Urinary bladder (tissue), 4 donors: ENCODE results near the gene NLGN3. TPM values are rescaled to one million over a fixed set of nuclear protein-coding genes. Genes with fewer than 3 reads are reported as not detected.

ENCODE experiments used
- DNase-seq: peaks from one replicate; pipeline ENCODE4 v3.0.0-alpha.2; 2015; ENCODE audit errors: extremely low spot score
- H3K27ac ChIP-seq: one replicate; pipeline ENCODE4 v1.5.1; 2013; ENCODE audit warnings: low read depth, mild to moderate bottlenecking, moderate library complexity
- H3K36me3 ChIP-seq: one replicate; pipeline ENCODE4 v1.6.1; 2013; ENCODE audit warnings: mild to moderate bottlenecking, moderate library complexity; ENCODE audit not compliant: insufficient read depth
- H3K4me1 ChIP-seq: one replicate; pipeline ENCODE4 v1.6.1; 2013; ENCODE audit warnings: mild to moderate bottlenecking, moderate library complexity; ENCODE audit not compliant: insufficient read depth
- H3K4me3 ChIP-seq: one replicate; pipeline ENCODE4 v1.5.1; 2013; ENCODE audit warnings: low read depth, low read length
- WGBS: extraction: QIAGEN DNeasy Blood & Tissue Kit; methylation state at CpG from one replicate; pipeline ENCODE4 v1.1.7; 2013; 5-methylcytosine and 5-hydroxymethylcytosine counted together
- polyA plus RNA-seq: library from polyadenylated mRNA; stranded (reverse); fragments of 200-250 nt; gene quantifications from one replicate; pipeline ENCODE4 v1.2.3, GENCODE V29; 2013
- total RNA-seq: library from RNA; depleted of rRNA; stranded (reverse); fragments of >200 nt; gene quantifications from one replicate; pipeline ENCODE4 v1.2.3, GENCODE V29; 2014
- donor health status: healthy with polysubstance abuse.
- donor health status: healthy.

The NLGN3 gene
- total and polyA plus RNA-seq, 2 donors = 1.8 to 3.1 TPM

- Histone ChIP-seq H3K4me1 (no peaks in the 10 kb centered on the region), H3K27ac (no peak overlapping the region), H3K36me3 (no peaks in the 10 kb centered on the region), H3K4me3 (no peak overlapping the region)
- DNase-seq = no peak
- 87% methylated on average over 4 of the region's 4 CpGs for WGBS
Measured at GRCh38 chrX:71184803-71185495, 40.3 kb downstream of the NLGN3 start.

- Histone ChIP-seq H3K4me1 (no peaks in the 10 kb centered on the region), H3K27ac (no peak overlapping the region), H3K36me3 (no peaks in the 10 kb centered on the region), H3K4me3 (no peak overlapping the region)
- DNase-seq = no peak
Measured at GRCh38 chrX:71191248-71191647, 46.6 kb downstream of the NLGN3 start.

- no peak for DNase-seq
- no peak overlapping the region for H3K4me3 ChIP-seq
- H3K27ac ChIP-seq = no peak overlapping the region
- no peaks in the 10 kb centered on the region for H3K4me1 ChIP-seq
- H3K36me3 ChIP-seq = no peaks in the 10 kb centered on the region
- 57% methylated on average over 4 of the region's 4 CpGs for WGBS
Measured at GRCh38 chrX:71195964-71196649, 51.5 kb downstream of the NLGN3 start.

GRCh38 chrX:71198066-71198465 is 53.4 kb downstream of the NLGN3 start:
- H3K36me3 ChIP-seq = no peaks in the 10 kb centered on the region
- no peak for DNase-seq
- no peak overlapping the region for H3K27ac ChIP-seq
- WGBS = 60% methylated on average over 3 of the region's 3 CpGs
- H3K4me3 ChIP-seq = no peak overlapping the region
- no peaks in the 10 kb centered on the region for H3K4me1 ChIP-seq

GRCh38 chrX:71199252-71200008 is 54.8 kb downstream of the NLGN3 start:
- DNase-seq = no peak
- Histone ChIP-seq H3K36me3 (no peaks in the 10 kb centered on the region), H3K4me3 (no peak overlapping the region), H3K27ac (no peak overlapping the region), H3K4me1 (no peaks in the 10 kb centered on the region)
- WGBS = 89% methylated on average over 7 of the region's 7 CpGs

- Histone ChIP-seq H3K4me1 (no peaks in the 10 kb centered on the region), H3K4me3 (no peak overlapping the region), H3K36me3 (no peaks in the 10 kb centered on the region), H3K27ac (no peak overlapping the region)
- 54% methylated on average over 3 of the region's 3 CpGs for WGBS
- no peak for DNase-seq
Measured at GRCh38 chrX:71210816-71211215, 66.2 kb downstream of the NLGN3 start.

- no peak overlapping the region for H3K4me3 ChIP-seq
- H3K27ac ChIP-seq = no peak overlapping the region
- no peaks in the 10 kb centered on the region for H3K36me3 ChIP-seq
- DNase-seq = no peak
- WGBS = 52% methylated on average over 5 of the region's 5 CpGs
- no peaks in the 10 kb centered on the region for H3K4me1 ChIP-seq
Measured at GRCh38 chrX:71212536-71212935, 67.9 kb downstream of the NLGN3 start.

GRCh38 chrX:71214152-71214551 is 69.5 kb downstream of the NLGN3 start:
- no peak overlapping the region for H3K27ac ChIP-seq
- no peak overlapping the region for H3K4me3 ChIP-seq
- WGBS = 88% methylated on average over 1 of the region's 1 CpG
- H3K4me1 ChIP-seq = no peaks in the 10 kb centered on the region
- H3K36me3 ChIP-seq = no peaks in the 10 kb centered on the region
- DNase-seq = no peak

GRCh38 chrX:71214604-71215337 is 70.1 kb downstream of the NLGN3 start:
- Histone ChIP-seq H3K36me3 (no peaks in the 10 kb centered on the region), H3K4me1 (no peaks in the 10 kb centered on the region), H3K4me3 (no peak overlapping the region), H3K27ac (no peak overlapping the region)
- no peak for DNase-seq
- WGBS = 91% methylated on average over 5 of the region's 5 CpGs

- Histone ChIP-seq H3K36me3 (no peaks in the 10 kb centered on the region), H3K4me3 (no peak overlapping the region), H3K27ac (no peak overlapping the region), H3K4me1 (no peaks in the 10 kb centered on the region)
- 84% methylated on average over 10 of the region's 10 CpGs for WGBS
- no peak for DNase-seq
Measured at GRCh38 chrX:71215338-71215912, 70.8 kb downstream of the NLGN3 start.

GRCh38 chrX:71216485-71216884 is 71.8 kb downstream of the NLGN3 start:
- H3K27ac ChIP-seq = no peak overlapping the region
- H3K4me3 ChIP-seq = no peak overlapping the region
- no peaks in the 10 kb centered on the region for H3K4me1 ChIP-seq
- DNase-seq = no peak
- H3K36me3 ChIP-seq = no peaks in the 10 kb centered on the region
- 33% methylated on average over 6 of the region's 6 CpGs for WGBS

GRCh38 chrX:71217298-71217697 is 72.7 kb downstream of the NLGN3 start:
- H3K4me1 ChIP-seq = no peaks in the 10 kb centered on the region
- H3K36me3 ChIP-seq = no peaks in the 10 kb centered on the region
- no peak overlapping the region for H3K27ac ChIP-seq
- no peak overlapping the region for H3K4me3 ChIP-seq
- DNase-seq = no peak
- 93% methylated on average over 6 of the region's 6 CpGs for WGBS
